Mesendoderm (in vitro differentiated cells): Measurements from ENCODE around the gene CHMP6.
"Not testable (repeated sequence)": the region's sequence is repeated elsewhere in the genome, so short reads cannot be mapped to it uniquely, and the experiment has no call there.

Source experiments
- DNase-seq: peaks from one replicate; pipeline ENCODE4 v3.0.0; 2013
- H2AK5ac ChIP-seq: 2 replicates; pipeline ENCODE4 v1.6.1; 2013; ENCODE audit warnings: low read length, inconsistent platforms
- H2BK120ac ChIP-seq: 2 replicates; pipeline ENCODE4 v1.6.1; 2013; ENCODE audit warnings: low read depth, mild to moderate bottlenecking, low read length, moderate library complexity, mixed read lengths
- H2BK15ac ChIP-seq: replicated peaks from 2 replicates; pipeline ENCODE4 v1.6.1; 2013; ENCODE audit warnings: low read depth, mild to moderate bottlenecking, moderate library complexity
- H2BK5ac ChIP-seq: 2 replicates; pipeline ENCODE4 v1.6.1; 2013; ENCODE audit warnings: low read length, inconsistent platforms
- H3K18ac ChIP-seq: 2 replicates; pipeline ENCODE4 v1.6.1; 2013; ENCODE audit warnings: mild to moderate bottlenecking, low read length, mixed read lengths
- H3K23ac ChIP-seq: one replicate; pipeline ENCODE4 v1.6.1; 2013; ENCODE audit warnings: low read length
- H3K27ac ChIP-seq: 2 replicates; pipeline ENCODE4 v1.5.1; 2013; ENCODE audit warnings: low read depth, mild to moderate bottlenecking, inconsistent platforms, low read length, moderate library complexity
- H3K27me3 ChIP-seq: 2 replicates; pipeline ENCODE4 v1.6.1; 2013; ENCODE audit warnings: low read length, control low read depth, mild to moderate bottlenecking, inconsistent platforms; ENCODE audit not compliant: insufficient read depth, poor library complexity
- H3K36me3 ChIP-seq: 2 replicates; pipeline ENCODE4 v1.6.1; 2013; ENCODE audit warnings: low read length, inconsistent platforms; ENCODE audit not compliant: control insufficient read depth, insufficient read depth
- H3K4ac ChIP-seq: one replicate; pipeline ENCODE4 v1.6.1; 2013; ENCODE audit warnings: low read depth, mild to moderate bottlenecking, low read length, moderate library complexity
- H3K4me1 ChIP-seq: 2 replicates; pipeline ENCODE4 v1.6.1; 2013; ENCODE audit warnings: low read depth, low read length, inconsistent platforms; ENCODE audit not compliant: control insufficient read depth
- H3K4me2 ChIP-seq: 2 replicates; pipeline ENCODE4 v1.6.1; 2013; ENCODE audit warnings: low read length
- H3K4me3 ChIP-seq: 2 replicates; pipeline ENCODE4 v1.5.1; 2013; ENCODE audit warnings: mild to moderate bottlenecking, low read length
- H3K56ac ChIP-seq: one replicate; pipeline ENCODE4 v1.6.1; 2013; ENCODE audit warnings: low read length
- H3K79me1 ChIP-seq: 2 replicates; pipeline ENCODE4 v1.6.1; 2013; ENCODE audit warnings: low read length, inconsistent platforms
- H3K79me2 ChIP-seq: 2 replicates; pipeline ENCODE4 v1.6.1; 2013; ENCODE audit warnings: mild to moderate bottlenecking, low read length; ENCODE audit not compliant: control insufficient read depth, insufficient read depth
- H3K9ac ChIP-seq: 2 replicates; pipeline ENCODE4 v1.6.1; 2013; ENCODE audit warnings: low read length, inconsistent platforms
- H4K5ac ChIP-seq: one replicate; pipeline ENCODE4 v1.6.1; 2013; ENCODE audit warnings: low read length
- H4K8ac ChIP-seq: one replicate; pipeline ENCODE4 v1.6.1; 2013; ENCODE audit warnings: low read depth, mild to moderate bottlenecking, control low read depth, low read length, moderate library complexity
- WGBS: extraction: QIAGEN DNeasy Blood & Tissue Kit; methylation state at CpG from one replicate; pipeline ENCODE4 v1.1.7; 2013; ENCODE audit warnings: low lambda C conversion rate, missing lambda C conversion rate; ENCODE audit not compliant: insufficient coverage; ENCODE audit errors: extremely low coverage; 5-methylcytosine and 5-hydroxymethylcytosine counted together

The CHMP6 gene

GRCh38 chr17:81027591-81028505, 36.2 kb downstream of the CHMP6 start:
- no peak overlapping the region for H3K4me2 ChIP-seq
- H3K79me2 ChIP-seq = no peaks in the 10 kb centered on the region
- no peak overlapping the region for H3K27ac ChIP-seq
- H3K4ac ChIP-seq = no peak overlapping the region
- no peak overlapping the region for H3K18ac ChIP-seq
- no peaks in the 10 kb centered on the region for H3K79me1 ChIP-seq
- no CpG with 5 or more reads among the region's 37 CpGs for WGBS
- no peaks in the 10 kb centered on the region for H3K27me3 ChIP-seq
- DNase-seq = no peak
- H2BK120ac ChIP-seq = no peak overlapping the region
- no peak overlapping the region for H3K56ac ChIP-seq
- no peak overlapping the region for H3K4me3 ChIP-seq
- H3K36me3 ChIP-seq = no peaks in the 10 kb centered on the region
- no peak overlapping the region for H4K5ac ChIP-seq
- no peak overlapping the region for H2AK5ac ChIP-seq
- H4K8ac ChIP-seq = no peak overlapping the region
- no peaks in the 10 kb centered on the region for H3K4me1 ChIP-seq
- no peak overlapping the region for H2BK5ac ChIP-seq
- H3K23ac ChIP-seq = no peak overlapping the region
- no peak overlapping the region for H2BK15ac ChIP-seq
- H3K9ac ChIP-seq = no peak overlapping the region

- Histone ChIP-seq H3K4me3 (no peak overlapping the region), H3K27me3 (no peaks in the 10 kb centered on the region)
- WGBS = no CpG with 5 or more reads among the region's 12 CpGs
These were observed 36.8 kb downstream of the CHMP6 start for GRCh38 chr17:81028506-81028858.

GRCh38 chr17:81029859-81030258, 38.2 kb downstream of the CHMP6 start:
- Histone ChIP-seq H2AK5ac (no peak overlapping the region), H2BK15ac (no peak overlapping the region), H3K4me1 (no peaks in the 10 kb centered on the region), H3K27me3 (no peaks in the 10 kb centered on the region), H3K79me1 (no peaks in the 10 kb centered on the region), H3K4ac (no peak overlapping the region), H3K27ac (no peak overlapping the region), H3K4me3 (no peak overlapping the region), H4K5ac (no peak overlapping the region), H3K36me3 (no peaks in the 10 kb centered on the region), H2BK5ac (no peak overlapping the region), H3K9ac (no peak overlapping the region), H4K8ac (no peak overlapping the region), H3K56ac (no peak overlapping the region), H3K79me2 (no peaks in the 10 kb centered on the region), H3K4me2 (no peak overlapping the region), H2BK120ac (no peak overlapping the region), H3K18ac (no peak overlapping the region), H3K23ac (no peak overlapping the region)
- DNase-seq = no peak
- no CpG with 5 or more reads among the region's 11 CpGs for WGBS

More at GRCh38 chr17:81028506-81028858, 36.8 kb downstream of the CHMP6 start:
- Histone ChIP-seq H3K4me1 (no peaks in the 10 kb centered on the region), H2BK15ac (no peak overlapping the region), H2AK5ac (no peak overlapping the region), H2BK5ac (no peak overlapping the region), H3K9ac (no peak overlapping the region), H3K56ac (no peak overlapping the region), H3K36me3 (no peaks in the 10 kb centered on the region), H3K18ac (no peak overlapping the region), H2BK120ac (no peak overlapping the region), H3K79me1 (no peaks in the 10 kb centered on the region), H3K79me2 (no peaks in the 10 kb centered on the region), H3K4me2 (no peak overlapping the region), H3K27ac (no peak overlapping the region), H4K8ac (no peak overlapping the region), H3K23ac (no peak overlapping the region), H4K5ac (no peak overlapping the region), H3K4ac (no peak overlapping the region)
- DNase-seq = no peak

GRCh38 chr17:81030312-81030711, 38.7 kb downstream of the CHMP6 start:
- H2BK15ac ChIP-seq, H2AK5ac ChIP-seq, H4K8ac ChIP-seq, H3K56ac ChIP-seq, H3K9ac ChIP-seq, H3K79me2 ChIP-seq, H3K79me1 ChIP-seq, H3K27ac ChIP-seq, H2BK120ac ChIP-seq, H3K4me1 ChIP-seq, H2BK5ac ChIP-seq, DNase-seq, H4K5ac ChIP-seq, H3K36me3 ChIP-seq, H3K4ac ChIP-seq, H3K4me3 ChIP-seq, H3K4me2 ChIP-seq, H3K18ac ChIP-seq, H3K23ac ChIP-seq, H3K27me3 ChIP-seq: not testable (repeated sequence)
- WGBS = no CpG with 5 or more reads among the region's 9 CpGs

- Histone ChIP-seq H3K4me1 (no peaks in the 10 kb centered on the region), H2BK120ac (no peak overlapping the region), H3K36me3 (no peaks in the 10 kb centered on the region), H2BK15ac (no peak overlapping the region), H3K79me1 (peaks cover 2% of the 10 kb centered on the region), H3K4me2 (no peak overlapping the region), H3K4ac (no peak overlapping the region), H3K27me3 (no peaks in the 10 kb centered on the region), H3K27ac (no peak overlapping the region), H4K5ac (no peak overlapping the region), H3K56ac (no peak overlapping the region), H2AK5ac (no peak overlapping the region), H3K79me2 (no peaks in the 10 kb centered on the region), H3K9ac (no peak overlapping the region), H2BK5ac (no peak overlapping the region), H3K23ac (no peak overlapping the region), H3K4me3 (no peak overlapping the region), H4K8ac (no peak overlapping the region), H3K18ac (no peak overlapping the region)
- no CpG with 5 or more reads among the region's 32 CpGs for WGBS
- no peak for DNase-seq
These were observed 39.3 kb downstream of the CHMP6 start for GRCh38 chr17:81030741-81031565.
